Peyer's patch (tissue), 4 donors: ENCODE results near the gene NOVA2.

Experiments used
- POLR2A ChIP-seq, 2 donors: fragments of 450-650 bp; IDR thresholded peaks; one replicate each; pipeline ENCODE4 v1.5.1; 2017; ENCODE audit warnings: antibody characterized with exemption in 2 of 2, mild to moderate bottlenecking in 2 of 2, moderate library complexity in 2 of 2
- TF ChIP-seq, protein P1 (sequence below), 6 experiments: fragments of 450-650 bp in 4 of 6; fragments of 200-600 bp in 2 of 6; sonication (generic) in 1 of 6; IDR thresholded peaks; one replicate each; pipeline ENCODE4 v1.5.1; 2017 to 2019; ENCODE audit warnings: antibody characterized with exemption in 6 of 6, mild to moderate bottlenecking in 3 of 6, moderate library complexity in 1 of 6

DNA sequence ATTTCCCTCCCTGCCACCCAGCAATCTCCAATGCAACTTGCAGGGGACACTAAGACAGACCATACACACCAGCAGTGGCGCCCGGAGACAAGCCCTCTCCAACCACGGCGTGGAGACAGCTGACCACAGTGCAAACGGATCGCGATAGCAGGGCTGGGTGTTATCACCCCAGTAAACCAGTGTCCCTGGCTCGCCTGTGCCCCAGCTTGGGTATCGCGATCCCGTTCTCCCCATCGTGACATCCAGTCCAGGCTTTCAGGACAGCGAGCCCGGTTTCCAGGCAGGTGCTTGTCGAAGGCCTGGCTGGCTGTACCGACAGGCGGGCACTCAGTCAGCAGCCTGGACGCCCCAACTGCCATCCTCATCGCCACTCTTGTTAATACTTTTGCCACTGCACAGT is 38.4 kb downstream of the NOVA2 start:
- TF ChIP-seq, protein P1, sequence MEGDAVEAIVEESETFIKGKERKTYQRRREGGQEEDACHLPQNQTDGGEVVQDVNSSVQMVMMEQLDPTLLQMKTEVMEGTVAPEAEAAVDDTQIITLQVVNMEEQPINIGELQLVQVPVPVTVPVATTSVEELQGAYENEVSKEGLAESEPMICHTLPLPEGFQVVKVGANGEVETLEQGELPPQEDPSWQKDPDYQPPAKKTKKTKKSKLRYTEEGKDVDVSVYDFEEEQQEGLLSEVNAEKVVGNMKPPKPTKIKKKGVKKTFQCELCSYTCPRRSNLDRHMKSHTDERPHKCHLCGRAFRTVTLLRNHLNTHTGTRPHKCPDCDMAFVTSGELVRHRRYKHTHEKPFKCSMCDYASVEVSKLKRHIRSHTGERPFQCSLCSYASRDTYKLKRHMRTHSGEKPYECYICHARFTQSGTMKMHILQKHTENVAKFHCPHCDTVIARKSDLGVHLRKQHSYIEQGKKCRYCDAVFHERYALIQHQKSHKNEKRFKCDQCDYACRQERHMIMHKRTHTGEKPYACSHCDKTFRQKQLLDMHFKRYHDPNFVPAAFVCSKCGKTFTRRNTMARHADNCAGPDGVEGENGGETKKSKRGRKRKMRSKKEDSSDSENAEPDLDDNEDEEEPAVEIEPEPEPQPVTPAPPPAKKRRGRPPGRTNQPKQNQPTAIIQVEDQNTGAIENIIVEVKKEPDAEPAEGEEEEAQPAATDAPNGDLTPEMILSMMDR (IDR thresholded peaks at IDR 0.05), result no peak
- TF ChIP-seq POLR2A (IDR thresholded peaks at IDR 0.05), result no peak
